ENCODE measurements around the gene POU2F1.

DNA sequence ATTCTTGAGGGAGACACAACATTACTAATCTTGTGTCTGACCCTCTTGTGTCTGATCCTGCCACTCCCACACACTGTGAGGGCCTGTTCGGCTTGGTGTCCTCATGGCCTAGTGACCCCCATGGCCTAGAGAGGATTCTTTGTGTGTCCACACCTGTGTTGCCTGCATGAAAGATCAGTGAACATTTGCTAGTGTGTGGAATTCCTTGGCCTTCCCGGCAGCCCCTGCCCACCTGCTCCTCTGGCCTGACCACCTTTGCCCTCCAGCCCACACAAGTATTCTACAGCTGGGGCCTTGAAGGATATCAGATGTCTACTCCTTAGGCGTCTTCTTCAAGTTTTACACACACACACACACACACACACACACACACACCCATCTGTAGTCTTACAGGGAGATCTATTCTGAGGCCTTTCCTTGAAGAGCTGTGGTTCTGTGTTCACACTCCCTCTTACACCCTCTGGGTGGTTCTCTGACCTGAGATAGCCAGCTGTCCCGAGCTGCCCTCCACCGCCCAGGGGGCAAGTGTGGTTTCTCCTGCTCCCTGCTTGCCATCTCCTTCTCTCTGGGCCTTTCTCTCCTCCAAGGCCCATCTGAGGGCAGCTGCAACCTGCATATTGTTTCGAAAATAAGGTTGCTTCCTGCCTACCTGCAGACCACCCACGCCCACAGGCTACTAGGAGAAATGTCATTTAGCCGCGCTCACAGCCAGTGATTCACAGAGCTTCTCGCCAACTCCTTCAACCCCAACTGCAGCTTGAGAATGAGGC is 252.3 kb downstream of the POU2F1 start:
- TF ChIP-seq, protein P1, sequence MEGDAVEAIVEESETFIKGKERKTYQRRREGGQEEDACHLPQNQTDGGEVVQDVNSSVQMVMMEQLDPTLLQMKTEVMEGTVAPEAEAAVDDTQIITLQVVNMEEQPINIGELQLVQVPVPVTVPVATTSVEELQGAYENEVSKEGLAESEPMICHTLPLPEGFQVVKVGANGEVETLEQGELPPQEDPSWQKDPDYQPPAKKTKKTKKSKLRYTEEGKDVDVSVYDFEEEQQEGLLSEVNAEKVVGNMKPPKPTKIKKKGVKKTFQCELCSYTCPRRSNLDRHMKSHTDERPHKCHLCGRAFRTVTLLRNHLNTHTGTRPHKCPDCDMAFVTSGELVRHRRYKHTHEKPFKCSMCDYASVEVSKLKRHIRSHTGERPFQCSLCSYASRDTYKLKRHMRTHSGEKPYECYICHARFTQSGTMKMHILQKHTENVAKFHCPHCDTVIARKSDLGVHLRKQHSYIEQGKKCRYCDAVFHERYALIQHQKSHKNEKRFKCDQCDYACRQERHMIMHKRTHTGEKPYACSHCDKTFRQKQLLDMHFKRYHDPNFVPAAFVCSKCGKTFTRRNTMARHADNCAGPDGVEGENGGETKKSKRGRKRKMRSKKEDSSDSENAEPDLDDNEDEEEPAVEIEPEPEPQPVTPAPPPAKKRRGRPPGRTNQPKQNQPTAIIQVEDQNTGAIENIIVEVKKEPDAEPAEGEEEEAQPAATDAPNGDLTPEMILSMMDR (IDR thresholded peaks at IDR 0.05) = no peak
- no peak for TF ChIP-seq POLR2A (IDR thresholded peaks at IDR 0.05)

All from adrenal gland (tissue), 5 donors.